Neural progenitor cell (in vitro differentiated cells): ENCODE data around the gene MRPL53.
A peak's percentile ranks its signal among the peaks of the same experiment; 100 is the strongest.

Experiments
- EZH2 ChIP-seq: fragments of 200-600 bp; sonication (generic); IDR thresholded peaks from 2 replicates; pipeline ENCODE4 v1.6.1; 2017; ENCODE audit warnings: antibody characterized with exemption, mild to moderate bottlenecking, moderate library complexity
- TF ChIP-seq, protein P1 (sequence below): fragments of 200-600 bp; sonication (generic); IDR thresholded peaks from 2 replicates; pipeline ENCODE4 v1.5.1; 2017; ENCODE audit warnings: antibody characterized with exemption, mild to moderate bottlenecking

DNA sequence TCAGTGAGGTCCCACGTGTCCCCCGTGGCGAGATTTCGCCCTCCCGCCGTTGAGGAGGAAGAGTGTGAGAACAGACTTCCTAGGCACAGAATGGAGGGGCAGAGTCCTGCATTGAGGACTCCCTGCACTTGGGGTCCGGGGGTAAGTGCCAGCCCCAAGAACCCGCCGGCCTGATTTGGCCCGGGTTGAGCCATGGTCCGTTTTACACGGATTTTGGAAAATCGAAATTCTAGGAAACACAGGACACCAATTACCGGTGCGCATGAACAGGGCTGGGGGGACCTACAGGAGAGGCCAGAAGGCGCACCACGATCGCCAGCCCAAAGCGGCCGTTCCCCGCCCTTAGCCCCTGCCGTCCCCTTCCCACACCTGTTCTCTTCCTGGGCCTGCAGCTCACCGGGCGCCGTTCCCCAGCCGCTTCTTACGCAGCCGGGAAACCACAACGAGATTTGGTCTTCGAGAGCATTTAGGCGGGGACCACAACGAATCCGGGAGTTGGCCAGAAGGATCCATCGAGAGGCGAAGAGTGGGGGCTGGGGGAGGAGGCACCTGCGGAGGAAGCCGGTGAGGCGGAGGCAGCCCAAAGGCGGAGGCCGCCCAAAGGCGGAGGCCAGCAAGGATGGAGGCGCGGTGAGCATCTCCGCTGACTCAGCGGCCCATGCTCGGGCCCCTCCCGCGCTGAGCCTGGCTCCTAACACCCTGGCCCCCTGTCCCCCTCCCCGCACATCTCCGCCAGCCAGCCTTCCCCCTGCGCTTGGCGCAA lies 41.3 kb upstream of the MRPL53 start:
- TF ChIP-seq, protein P1, sequence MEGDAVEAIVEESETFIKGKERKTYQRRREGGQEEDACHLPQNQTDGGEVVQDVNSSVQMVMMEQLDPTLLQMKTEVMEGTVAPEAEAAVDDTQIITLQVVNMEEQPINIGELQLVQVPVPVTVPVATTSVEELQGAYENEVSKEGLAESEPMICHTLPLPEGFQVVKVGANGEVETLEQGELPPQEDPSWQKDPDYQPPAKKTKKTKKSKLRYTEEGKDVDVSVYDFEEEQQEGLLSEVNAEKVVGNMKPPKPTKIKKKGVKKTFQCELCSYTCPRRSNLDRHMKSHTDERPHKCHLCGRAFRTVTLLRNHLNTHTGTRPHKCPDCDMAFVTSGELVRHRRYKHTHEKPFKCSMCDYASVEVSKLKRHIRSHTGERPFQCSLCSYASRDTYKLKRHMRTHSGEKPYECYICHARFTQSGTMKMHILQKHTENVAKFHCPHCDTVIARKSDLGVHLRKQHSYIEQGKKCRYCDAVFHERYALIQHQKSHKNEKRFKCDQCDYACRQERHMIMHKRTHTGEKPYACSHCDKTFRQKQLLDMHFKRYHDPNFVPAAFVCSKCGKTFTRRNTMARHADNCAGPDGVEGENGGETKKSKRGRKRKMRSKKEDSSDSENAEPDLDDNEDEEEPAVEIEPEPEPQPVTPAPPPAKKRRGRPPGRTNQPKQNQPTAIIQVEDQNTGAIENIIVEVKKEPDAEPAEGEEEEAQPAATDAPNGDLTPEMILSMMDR, result no peak
- peak; percentile 74 for TF ChIP-seq EZH2
